Trophoblast cell (in vitro differentiated cells and primary cell): ENCODE measurements around the gene GID8.

ENCODE experiments used
- DNase-seq, 2 donors: peaks; one replicate each; pipeline ENCODE4 v3.0.0-alpha.2; 2016
- H2AFZ ChIP-seq: 2 replicates; pipeline ENCODE4 v1.6.1; 2013; ENCODE audit warnings: low read length, moderate library complexity, mild to moderate bottlenecking; ENCODE audit not compliant: insufficient read depth, poor library complexity
- H2AK5ac ChIP-seq: 2 replicates; pipeline ENCODE4 v1.6.1; 2013; ENCODE audit warnings: mild to moderate bottlenecking, low read length
- H2BK120ac ChIP-seq: 2 replicates; pipeline ENCODE4 v1.6.1; 2013; ENCODE audit warnings: low read length, mild to moderate bottlenecking, moderate library complexity; ENCODE audit not compliant: insufficient read depth, poor library complexity
- H2BK12ac ChIP-seq: 2 replicates; pipeline ENCODE4 v1.6.1; 2013; ENCODE audit warnings: mild to moderate bottlenecking, low read length, moderate library complexity
- H2BK5ac ChIP-seq: 2 replicates; pipeline ENCODE4 v1.6.1; 2013; ENCODE audit warnings: low read length, low read depth, moderate library complexity, mild to moderate bottlenecking; ENCODE audit not compliant: poor library complexity
- H3K14ac ChIP-seq: 2 replicates; pipeline ENCODE4 v1.6.1; 2013; ENCODE audit warnings: mild to moderate bottlenecking, low read length
- H3K18ac ChIP-seq: 2 replicates; pipeline ENCODE4 v1.6.1; 2013; ENCODE audit warnings: mild to moderate bottlenecking, low read length
- H3K23ac ChIP-seq: 2 replicates; pipeline ENCODE4 v1.6.1; 2013; ENCODE audit warnings: low read length
- H3K27ac ChIP-seq: 2 replicates; pipeline ENCODE4 v1.5.1; 2013; ENCODE audit warnings: low read depth, mild to moderate bottlenecking, inconsistent platforms, low read length, moderate library complexity
- H3K27me3 ChIP-seq: 2 replicates; pipeline ENCODE4 v1.6.1; 2013; ENCODE audit warnings: inconsistent platforms, mild to moderate bottlenecking, low read length, moderate library complexity; ENCODE audit not compliant: insufficient read depth
- H3K36me3 ChIP-seq, 2 experiments: 1 replicate in 1 of 2; 2 replicates in 1 of 2; pipeline ENCODE4 v1.6.1; 2013; ENCODE audit warnings: low read length in 2 of 2, mild to moderate bottlenecking in 2 of 2, moderate library complexity in 1 of 2; ENCODE audit not compliant: insufficient read depth in 2 of 2, control insufficient read depth in 1 of 2
- H3K4ac ChIP-seq: 2 replicates; pipeline ENCODE4 v1.6.1; 2013; ENCODE audit warnings: low read depth, mild to moderate bottlenecking, low read length, moderate library complexity
- H3K4me1 ChIP-seq, 2 experiments: 1 replicate in 1 of 2; 2 replicates in 1 of 2; pipeline ENCODE4 v1.6.1; 2013; ENCODE audit warnings: low read length in 2 of 2, mild to moderate bottlenecking in 2 of 2, moderate library complexity in 1 of 2; ENCODE audit not compliant: insufficient read depth in 2 of 2, control insufficient read depth in 1 of 2
- H3K4me2 ChIP-seq: 2 replicates; pipeline ENCODE4 v1.6.1; 2013; ENCODE audit warnings: inconsistent platforms, mild to moderate bottlenecking, low read length, moderate library complexity
- H3K4me3 ChIP-seq: 2 replicates; pipeline ENCODE4 v1.5.1; 2013; ENCODE audit warnings: mild to moderate bottlenecking, low read depth, low read length, inconsistent platforms
- H3K79me1 ChIP-seq: one replicate; pipeline ENCODE4 v1.6.1; 2013; ENCODE audit warnings: low read length
- H3K79me2 ChIP-seq: 2 replicates; pipeline ENCODE4 v1.6.1; 2013; ENCODE audit warnings: low read length, mild to moderate bottlenecking; ENCODE audit not compliant: control insufficient read depth, insufficient read depth, poor library complexity
- H3K9ac ChIP-seq: 2 replicates; pipeline ENCODE4 v1.6.1; 2013; ENCODE audit warnings: mild to moderate bottlenecking, low read length
- H3K9me3 ChIP-seq: 2 replicates; pipeline ENCODE4 v1.6.1; 2013; ENCODE audit warnings: low read depth, mild to moderate bottlenecking, control low read depth, inconsistent platforms, low read length; ENCODE audit not compliant: insufficient read depth
- H4K12ac ChIP-seq: 2 replicates; pipeline ENCODE4 v1.6.1; 2013; ENCODE audit warnings: low read depth, mild to moderate bottlenecking, low read length, moderate library complexity
- H4K8ac ChIP-seq: 2 replicates; pipeline ENCODE4 v1.6.1; 2013; ENCODE audit warnings: low read depth, mild to moderate bottlenecking, low read length, moderate library complexity
- H4K91ac ChIP-seq: one replicate; pipeline ENCODE4 v1.6.1; 2013; ENCODE audit warnings: low read depth, mild to moderate bottlenecking, low read length, moderate library complexity
- whole genome bisulfite sequencing: extraction: QIAGEN DNeasy Blood & Tissue Kit; methylation state at CpG from one replicate; pipeline ENCODE4 v1.1.7; 2013; ENCODE audit warnings: missing lambda C conversion rate; ENCODE audit not compliant: insufficient read length, insufficient coverage; ENCODE audit errors: extremely low coverage; 5-methylcytosine and 5-hydroxymethylcytosine counted together

Gene GID8

DNA sequence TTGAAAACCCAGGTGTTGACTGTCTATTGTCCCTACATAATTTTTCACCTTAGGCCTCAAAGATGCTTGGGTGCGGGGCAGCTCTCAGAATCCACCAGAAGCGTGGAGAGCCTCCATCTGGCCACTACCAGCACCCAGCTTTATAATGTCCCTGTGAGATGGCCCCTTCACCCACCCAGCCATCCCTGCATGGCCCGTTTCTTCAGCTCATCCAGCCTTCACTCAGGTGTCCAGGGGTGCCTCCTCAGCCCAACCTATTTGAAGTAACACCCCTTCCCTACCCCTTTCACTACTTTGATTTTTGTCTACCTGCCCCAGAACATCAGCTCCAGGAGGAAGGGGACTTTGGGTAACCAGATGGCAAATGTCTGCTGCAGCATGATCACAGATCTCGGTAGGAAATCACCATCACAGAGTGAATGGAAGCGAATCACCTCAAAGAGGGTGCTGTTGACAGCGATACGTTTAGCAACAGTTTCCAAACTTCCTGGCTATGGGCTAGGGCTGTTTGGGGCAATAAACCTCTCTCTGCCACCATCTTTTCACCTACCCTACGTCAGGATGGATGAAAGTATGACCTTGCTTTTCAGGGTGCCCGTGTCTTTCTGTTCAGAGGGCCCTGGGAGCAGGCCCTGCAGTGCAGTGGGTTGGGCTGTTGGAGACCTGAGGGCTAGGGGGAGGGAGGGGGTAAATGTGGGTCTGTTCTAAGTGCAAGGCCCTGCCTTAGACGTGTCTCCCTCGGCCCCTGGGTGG lies 13.4 kb downstream of the GID8 start:
- DNase-seq, result no peak
- no peak overlapping the region for H3K4ac ChIP-seq
- no peaks in the 10 kb centered on the region for H3K79me2 ChIP-seq
- H3K9ac ChIP-seq, result no peak overlapping the region
- H3K4me1 ChIP-seq, result peaks cover 13 to 18% of the 10 kb centered on the region in 2 experiments
- H4K12ac ChIP-seq, result no peak overlapping the region
- H2BK5ac ChIP-seq, result no peak overlapping the region
- H3K36me3 ChIP-seq, result peaks cover 26 to 37% of the 10 kb centered on the region in 2 experiments
- no peak overlapping the region for H4K91ac ChIP-seq
- no peak overlapping the region for H3K23ac ChIP-seq
- no peak overlapping the region for H3K14ac ChIP-seq
- no peak overlapping the region for H2BK120ac ChIP-seq
- no peak overlapping the region for H4K8ac ChIP-seq
- no peaks in the 10 kb centered on the region for H3K79me1 ChIP-seq
- H3K27ac ChIP-seq, result no peak overlapping the region
- no peaks in the 10 kb centered on the region for H3K27me3 ChIP-seq
- H2AFZ ChIP-seq, result no peak overlapping the region
- no peak overlapping the region for H2AK5ac ChIP-seq
- no peak overlapping the region for H3K4me2 ChIP-seq
- no peak overlapping the region for H3K18ac ChIP-seq
- WGBS, result no CpG with 5 or more reads among the region's 11 CpGs
- H3K9me3 ChIP-seq, result peaks cover 5% of the 10 kb centered on the region
- no peak overlapping the region for H2BK12ac ChIP-seq
- no peak overlapping the region for H3K4me3 ChIP-seq

DNA sequence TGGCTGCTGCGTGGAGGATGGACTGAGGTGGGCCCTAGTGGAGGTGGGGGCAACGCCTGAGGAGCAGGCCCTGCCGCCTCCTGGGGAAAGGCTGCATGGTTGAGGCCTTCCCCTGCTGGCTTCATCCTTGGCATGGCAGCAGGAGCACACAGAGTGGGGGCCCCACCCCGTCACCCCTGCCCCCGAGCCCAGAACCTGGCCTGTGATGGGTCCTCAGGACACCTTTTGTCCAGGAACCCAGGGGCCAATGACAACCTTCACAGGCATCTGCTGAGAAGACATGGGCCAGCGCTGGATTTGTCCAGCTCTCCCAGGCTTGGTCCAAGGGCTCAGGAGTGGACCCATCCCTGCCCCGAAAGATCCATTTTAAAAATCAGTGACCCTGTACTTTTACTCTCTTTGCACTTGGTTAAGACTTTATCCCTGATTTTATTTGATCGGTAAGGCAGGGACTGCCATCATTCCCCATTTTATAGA lies 14.0 kb downstream of the GID8 start:
- H2BK5ac ChIP-seq, result no peak overlapping the region
- no peaks in the 10 kb centered on the region for H3K27me3 ChIP-seq
- H3K4me3 ChIP-seq, result no peak overlapping the region
- no peak overlapping the region for H2BK12ac ChIP-seq
- no peaks in the 10 kb centered on the region for H3K79me1 ChIP-seq
- no peak overlapping the region for H4K8ac ChIP-seq
- no peak overlapping the region for H3K27ac ChIP-seq
- no peak overlapping the region for H3K14ac ChIP-seq
- H3K9ac ChIP-seq, result no peak overlapping the region
- no peak for DNase-seq
- H4K91ac ChIP-seq, result no peak overlapping the region
- H3K9me3 ChIP-seq, result peaks cover 5% of the 10 kb centered on the region
- H3K18ac ChIP-seq, result no peak overlapping the region
- no peak overlapping the region for H3K4ac ChIP-seq
- peaks cover 13 to 18% of the 10 kb centered on the region in 2 experiments for H3K4me1 ChIP-seq
- H3K23ac ChIP-seq, result no peak overlapping the region
- no peak overlapping the region for H2AK5ac ChIP-seq
- no CpG with 5 or more reads among the region's 8 CpGs for WGBS
- H3K4me2 ChIP-seq, result peak overlapping the region; percentile 51
- peaks cover 22 to 31% of the 10 kb centered on the region in 2 experiments for H3K36me3 ChIP-seq
- H3K79me2 ChIP-seq, result no peaks in the 10 kb centered on the region
- no peak overlapping the region for H4K12ac ChIP-seq
- no peak overlapping the region for H2AFZ ChIP-seq
- no peak overlapping the region for H2BK120ac ChIP-seq

- peak within 1 kb of the TSS; percentile 23 for H3K4me3 ChIP-seq
- H2AK5ac ChIP-seq, result peak within 1 kb of the TSS; percentile 15
- no peaks in the 10 kb centered on the region for H3K79me1 ChIP-seq
- no peak within 1 kb of the TSS for H3K27ac ChIP-seq
- H2BK12ac ChIP-seq, result no peak within 1 kb of the TSS
- peak within 1 kb of the TSS; percentile 40 for H4K12ac ChIP-seq
- H3K18ac ChIP-seq, result no peak within 1 kb of the TSS
- peak within 1 kb of the TSS; percentile 10 for H4K8ac ChIP-seq
- WGBS, result no CpG with 5 or more reads among the region's 37 CpGs
- no peaks in the 10 kb centered on the region for H3K27me3 ChIP-seq
- H3K36me3 ChIP-seq, result peaks cover 20 to 28% of the 10 kb centered on the region in 2 experiments
- H4K91ac ChIP-seq, result no peak within 1 kb of the TSS
- H2BK120ac ChIP-seq, result no peak within 1 kb of the TSS
- peak; percentile 35 to 42 for DNase-seq
- H3K4ac ChIP-seq, result no peak within 1 kb of the TSS
- H3K4me1 ChIP-seq, result peaks cover 13 to 18% of the 10 kb centered on the region in 2 experiments
- peak within 1 kb of the TSS; percentile 2 for H2AFZ ChIP-seq
- H3K79me2 ChIP-seq, result no peaks in the 10 kb centered on the region
- peaks cover 5% of the 10 kb centered on the region for H3K9me3 ChIP-seq
- peak within 1 kb of the TSS; percentile 51 for H3K4me2 ChIP-seq
- H3K9ac ChIP-seq, result no peak within 1 kb of the TSS
- no peak within 1 kb of the TSS for H3K14ac ChIP-seq
- no peak within 1 kb of the TSS for H3K23ac ChIP-seq
- H2BK5ac ChIP-seq, result no peak within 1 kb of the TSS
These were observed 14.5 kb downstream of the GID8 start, which contains the start of gene SLC17A9 for GRCh38 chr20:62952373-62952967. TSS of gene SLC17A9 (plus strand) at chr20:62952709. CDS start at chr20:62952831, 122 bp downstream.

DNA sequence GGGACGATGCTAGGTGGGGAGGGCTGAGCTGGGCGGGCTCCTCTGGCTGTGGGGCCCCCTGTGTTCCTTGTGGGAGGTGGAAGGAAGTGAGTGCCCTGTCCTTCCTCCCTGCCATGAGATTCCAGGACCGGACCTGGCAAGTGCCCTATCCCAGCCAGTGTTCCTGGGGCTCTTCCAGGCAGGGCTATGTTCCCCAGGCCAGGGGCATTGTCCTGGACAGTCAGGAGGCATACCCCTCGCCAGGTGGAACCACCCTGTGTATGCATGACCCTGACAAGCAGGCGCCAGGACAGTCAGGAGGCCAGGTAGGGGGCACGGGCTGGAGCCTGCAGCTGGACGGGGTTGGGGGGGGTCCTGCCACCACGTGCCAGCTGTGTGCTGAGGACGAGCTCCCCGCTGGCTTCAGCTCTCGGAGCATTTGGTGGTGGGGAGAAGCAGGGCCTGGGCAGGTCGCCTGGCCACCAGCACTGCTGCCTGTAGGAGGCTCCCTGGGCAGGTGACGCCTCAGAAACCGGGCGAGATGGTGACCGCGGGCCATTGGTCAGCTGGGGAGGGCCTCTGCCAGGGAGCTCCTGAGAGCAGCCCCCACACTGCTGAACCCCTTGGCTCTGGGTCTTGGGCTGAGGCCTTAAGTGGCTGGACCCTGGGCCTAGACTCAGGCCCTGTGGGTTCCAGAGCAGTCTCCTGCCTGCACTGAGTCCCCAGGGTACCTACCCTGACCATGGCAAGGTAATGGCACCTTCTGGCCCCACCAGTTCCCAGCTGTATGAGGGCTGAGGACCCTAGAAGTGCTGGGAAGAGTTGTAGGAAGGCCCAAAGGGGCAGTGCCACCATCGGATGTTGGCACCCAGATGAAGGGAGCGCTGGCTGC lies 15.3 kb downstream of the GID8 start:
- no peak overlapping the region for H2AFZ ChIP-seq
- H3K27ac ChIP-seq, result no peak overlapping the region
- peak overlapping the region; percentile 32 for H3K4me2 ChIP-seq
- peaks cover 13 to 18% of the 10 kb centered on the region in 2 experiments for H3K4me1 ChIP-seq
- H2AK5ac ChIP-seq, result peak overlapping the region; percentile 15
- H3K9ac ChIP-seq, result no peak overlapping the region
- no CpG with 5 or more reads among the region's 19 CpGs for WGBS
- H4K12ac ChIP-seq, result peak overlapping the region; percentile 40
- no peaks in the 10 kb centered on the region for H3K79me1 ChIP-seq
- H2BK5ac ChIP-seq, result no peak overlapping the region
- no peak overlapping the region for H3K18ac ChIP-seq
- no peak overlapping the region for H2BK12ac ChIP-seq
- peaks cover 7% of the 10 kb centered on the region for H3K9me3 ChIP-seq
- no peak overlapping the region for H2BK120ac ChIP-seq
- DNase-seq, result no peak
- no peaks in the 10 kb centered on the region for H3K27me3 ChIP-seq
- H3K36me3 ChIP-seq, result peaks cover 20 to 25% of the 10 kb centered on the region in 2 experiments
- H3K14ac ChIP-seq, result no peak overlapping the region
- H3K4me3 ChIP-seq, result no peak overlapping the region
- H4K8ac ChIP-seq, result peak overlapping the region; percentile 10
- no peaks in the 10 kb centered on the region for H3K79me2 ChIP-seq
- H3K4ac ChIP-seq, result no peak overlapping the region
- H3K23ac ChIP-seq, result no peak overlapping the region
- no peak overlapping the region for H4K91ac ChIP-seq
